ENCODE data around the gene POU2AF2. TPM values are rescaled to one million over a fixed set of nuclear protein-coding genes. Genes with fewer than 3 reads are reported as not detected.

POU2AF2 gene
- total and polyA plus RNA-seq, 2 donors (not counting 3 experiments of a cell fraction or from before 2014, with no cell fraction given) = not detected

GRCh38 chr11:111299101-111300026 lies 53.8 kb downstream of the POU2AF2 start:
- intact Hi-C loops (cut with micrococcal nuclease) = no loop called here
- no peaks in the 10 kb centered on the region for H3K9me1 ChIP-seq (replicated peaks; ENCODE audit: control insufficient read depth, extremely low read depth, insufficient read depth, low read length)
- TF ChIP-seq FOS (IDR thresholded peaks at IDR 0.05; ENCODE audit: borderline replicate concordance, insufficient read depth, low read length) (no peak), EZH2 (IDR thresholded peaks at IDR 0.05; ENCODE audit: borderline replicate concordance, low read depth, low read length, severe bottlenecking) (no peak), CTCF (IDR thresholded peaks at IDR 0.05; ENCODE audit: extremely low read depth in 1 of 2, insufficient read depth in 1 of 2, low read depth in 1 of 2, low read length in 2 of 2) (peak; percentile 29 to 63), POLR2A (IDR thresholded peaks at IDR 0.05; ENCODE audit: low read depth, low read length) (no peak), JUN (IDR thresholded peaks at IDR 0.05; ENCODE audit: borderline replicate concordance, insufficient read depth, insufficient read length, low read depth) (no peak), GATA2 (IDR thresholded peaks at IDR 0.05; ENCODE audit: insufficient read depth, insufficient read length, low read depth, low read length) (no peak), MYC (IDR thresholded peaks at IDR 0.05; ENCODE audit: low read depth, low read length) (no peak), POLR2AphosphoS5 (IDR thresholded peaks at IDR 0.05; ENCODE audit: insufficient read depth, low read depth, low read length) (no peak), MAX (IDR thresholded peaks at IDR 0.05; ENCODE audit: insufficient read depth, insufficient read length) (no peak)
- dilution Hi-C loops (cut with MboI; ENCODE audit: extremely low pct_ligation_motif_present, low sequenced_read_pairs) = no loop called here
- peak; percentile 11 for DNase-seq (ENCODE audit: low read depth, low spot score)
- H3K36me3 ChIP-seq (ENCODE audit: control insufficient read depth in 2 of 2, extremely low read depth in 1 of 2, insufficient read depth in 2 of 2, low read length in 2 of 2) = no peaks in the 10 kb centered on the region
- peak overlapping the region; percentile 49 for H3K4me2 ChIP-seq (ENCODE audit: insufficient read depth, low read length)
- BruUV-seq (replicated peaks) = no TSS peak
- ChIA-PET POLR2A (no interaction called here), CTCF (interaction anchor here (0.8 to 1.2 kb wide), 2 partner anchors 17 to 129 kb away, joined by 3 read pairs; no protein-coding TSS in a partner anchor)
- no peak overlapping the region for H3K9ac ChIP-seq (replicated peaks; ENCODE audit: extremely low read depth, insufficient read depth, low read length)
- H2AFZ ChIP-seq (ENCODE audit: low read depth, low read length) = peak overlapping the region; percentile 59
- H3K4me3 ChIP-seq (replicated peaks in 1 of 3; ENCODE audit: insufficient read depth in 1 of 3, low read depth in 1 of 3, low read length in 3 of 3) = peak overlapping the region in 1 of 3 experiments; percentile 42
- no peaks in the 10 kb centered on the region for H3K4me1 ChIP-seq (ENCODE audit: control insufficient read depth, extremely low read depth, insufficient read depth, low read length)
- FAIRE-seq = no peak
- no peaks in the 10 kb centered on the region for H3K9me3 ChIP-seq (replicated peaks; ENCODE audit: control insufficient read depth, insufficient read depth, low read length)
- peaks cover 31 to 41% of the 10 kb centered on the region in 2 experiments for H3K27me3 ChIP-seq (ENCODE audit: control insufficient read depth in 2 of 2, insufficient read depth in 2 of 2, low read length in 2 of 2)
- no peak overlapping the region for H3K27ac ChIP-seq (ENCODE audit: insufficient read depth, low read depth, low read length)
- no peaks in the 10 kb centered on the region for H3K79me2 ChIP-seq (ENCODE audit: control insufficient read depth, insufficient read depth, low read length)
- H4K20me1 ChIP-seq (replicated peaks; ENCODE audit: control insufficient read depth, extremely low read depth, insufficient read depth, low read length) = no peaks in the 10 kb centered on the region

Measured in endothelial cell of umbilical vein (primary cell).